ENCODE measurements around the gene ERVW-1.

The ERVW-1 gene

GRCh38 chr7:92437956-92438491 is 39.7 kb downstream of the ERVW-1 start:
- TF ChIP-seq, protein P1, sequence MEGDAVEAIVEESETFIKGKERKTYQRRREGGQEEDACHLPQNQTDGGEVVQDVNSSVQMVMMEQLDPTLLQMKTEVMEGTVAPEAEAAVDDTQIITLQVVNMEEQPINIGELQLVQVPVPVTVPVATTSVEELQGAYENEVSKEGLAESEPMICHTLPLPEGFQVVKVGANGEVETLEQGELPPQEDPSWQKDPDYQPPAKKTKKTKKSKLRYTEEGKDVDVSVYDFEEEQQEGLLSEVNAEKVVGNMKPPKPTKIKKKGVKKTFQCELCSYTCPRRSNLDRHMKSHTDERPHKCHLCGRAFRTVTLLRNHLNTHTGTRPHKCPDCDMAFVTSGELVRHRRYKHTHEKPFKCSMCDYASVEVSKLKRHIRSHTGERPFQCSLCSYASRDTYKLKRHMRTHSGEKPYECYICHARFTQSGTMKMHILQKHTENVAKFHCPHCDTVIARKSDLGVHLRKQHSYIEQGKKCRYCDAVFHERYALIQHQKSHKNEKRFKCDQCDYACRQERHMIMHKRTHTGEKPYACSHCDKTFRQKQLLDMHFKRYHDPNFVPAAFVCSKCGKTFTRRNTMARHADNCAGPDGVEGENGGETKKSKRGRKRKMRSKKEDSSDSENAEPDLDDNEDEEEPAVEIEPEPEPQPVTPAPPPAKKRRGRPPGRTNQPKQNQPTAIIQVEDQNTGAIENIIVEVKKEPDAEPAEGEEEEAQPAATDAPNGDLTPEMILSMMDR (conservative IDR thresholded peaks at IDR 0.05; ENCODE audit: low read depth), result no peak
- H3K27ac ChIP-seq, result no peak overlapping the region
- DNase-seq (ENCODE audit: low spot score), result no peak
- ChIA-PET POLR2A (ENCODE audit: low non-redundant PET) (interaction anchor here (0.6 kb wide), 1 partner anchor 13 kb away, joined by 7 read pairs; no protein-coding TSS in a partner anchor), CTCF (interaction anchor here (0.6 kb wide), 1 partner anchor 13 kb away, joined by 4 read pairs; no protein-coding TSS in a partner anchor)

GRCh38 chr7:92436612-92437445 is 40.9 kb downstream of the ERVW-1 start:
- no peak overlapping the region for H3K27ac ChIP-seq
- DNase-seq (ENCODE audit: low spot score), result no peak
- TF ChIP-seq, protein P1 (conservative IDR thresholded peaks at IDR 0.05; ENCODE audit: low read depth), result no peak
- ChIA-PET POLR2A (ENCODE audit: low non-redundant PET) (no interaction called here), CTCF (interaction anchor here (0.5 kb wide), 1 partner anchor 283 kb away, joined by 3 read pairs; no protein-coding TSS in a partner anchor)

GRCh38 chr7:92435542-92435941 is 42.2 kb downstream of the ERVW-1 start:
- no peak for DNase-seq (ENCODE audit: low spot score)
- TF ChIP-seq, protein P1 (conservative IDR thresholded peaks at IDR 0.05; ENCODE audit: low read depth), result no peak
- H3K27ac ChIP-seq, result no peak overlapping the region
- ChIA-PET POLR2A (ENCODE audit: low non-redundant PET) (no interaction called here), CTCF (no interaction called here)

DNA sequence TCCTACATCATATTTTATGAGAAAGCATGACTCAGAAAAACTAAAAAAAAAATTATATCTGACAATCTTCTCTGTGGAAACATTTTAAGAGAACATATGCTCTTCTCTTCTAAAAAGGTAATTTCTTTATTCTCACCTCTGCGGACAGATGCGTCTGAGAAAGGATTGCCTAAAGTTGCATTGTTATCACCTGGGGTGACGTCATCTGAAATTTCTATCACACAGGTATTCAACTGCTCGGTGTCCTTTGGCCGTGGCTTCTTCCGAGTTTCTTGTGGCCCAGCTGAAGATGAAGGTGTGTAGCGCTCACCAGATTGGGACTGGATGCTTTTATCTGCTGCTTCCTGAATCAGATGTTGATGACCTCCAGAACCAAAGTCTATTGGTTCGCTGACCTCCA is 44.7 kb downstream of the ERVW-1 start:
- CTCF ChIA-PET, result no interaction called here
- no peak for DNase-seq (ENCODE audit: low spot score)
- POLR2A ChIA-PET (ENCODE audit: low non-redundant PET), result no interaction called here
- TF ChIP-seq, protein P1 (conservative IDR thresholded peaks at IDR 0.05; ENCODE audit: low read depth), result no peak
- H3K27ac ChIP-seq, result no peak overlapping the region

DNA sequence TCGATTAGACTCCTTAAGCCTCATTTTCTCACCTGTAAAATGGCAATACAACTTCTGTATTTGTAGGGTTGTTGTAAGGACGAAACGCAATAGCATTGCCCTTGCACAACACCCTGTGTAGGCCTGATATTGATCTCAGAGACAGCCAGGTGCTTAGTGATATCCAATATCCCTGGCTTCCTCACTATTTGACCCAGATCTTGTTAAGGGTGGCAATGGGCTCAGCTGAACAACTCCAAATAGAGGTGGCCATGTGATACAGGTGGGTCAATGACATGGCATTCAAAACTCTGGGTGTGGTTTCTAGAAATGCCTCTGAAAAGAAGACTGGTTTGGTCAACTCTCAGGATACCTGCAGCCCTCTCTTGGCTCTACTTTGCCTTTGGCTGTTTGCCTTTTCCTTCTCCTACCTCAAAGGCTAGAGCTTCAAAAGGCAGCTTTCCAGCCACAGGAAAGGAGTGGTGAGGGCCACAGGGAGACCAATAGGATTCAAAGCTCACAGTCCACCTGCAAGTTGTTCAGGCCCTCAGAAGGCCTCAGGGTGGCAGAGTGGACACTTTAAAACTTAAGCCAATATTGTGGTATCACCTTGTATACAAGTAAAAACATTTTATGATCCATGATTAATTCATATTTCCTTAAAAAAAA is 45.3 kb downstream of the ERVW-1 start:
- POLR2A ChIA-PET (ENCODE audit: low non-redundant PET), result no interaction called here
- no peak for DNase-seq (ENCODE audit: low spot score)
- TF ChIP-seq, protein P1 (conservative IDR thresholded peaks at IDR 0.05; ENCODE audit: low read depth), result no peak
- CTCF ChIA-PET, result no interaction called here
- H3K27ac ChIP-seq, result no peak overlapping the region

- POLR2A ChIA-PET (ENCODE audit: low non-redundant PET), result no interaction called here
- TF ChIP-seq, protein P1 (conservative IDR thresholded peaks at IDR 0.05; ENCODE audit: low read depth), result no peak
- CTCF ChIA-PET, result interaction anchor here (0.6 kb wide), 1 partner anchor 1137 kb away, joined by 10 read pairs; no protein-coding TSS in a partner anchor
- no peak overlapping the region for H3K27ac ChIP-seq
- no peak for DNase-seq (ENCODE audit: low spot score)
Observed at GRCh38 chr7:92427193-92427592, 50.6 kb downstream of the ERVW-1 start.
